Measurements from ENCODE around the gene SSBP3.

SSBP3 gene

DNA sequence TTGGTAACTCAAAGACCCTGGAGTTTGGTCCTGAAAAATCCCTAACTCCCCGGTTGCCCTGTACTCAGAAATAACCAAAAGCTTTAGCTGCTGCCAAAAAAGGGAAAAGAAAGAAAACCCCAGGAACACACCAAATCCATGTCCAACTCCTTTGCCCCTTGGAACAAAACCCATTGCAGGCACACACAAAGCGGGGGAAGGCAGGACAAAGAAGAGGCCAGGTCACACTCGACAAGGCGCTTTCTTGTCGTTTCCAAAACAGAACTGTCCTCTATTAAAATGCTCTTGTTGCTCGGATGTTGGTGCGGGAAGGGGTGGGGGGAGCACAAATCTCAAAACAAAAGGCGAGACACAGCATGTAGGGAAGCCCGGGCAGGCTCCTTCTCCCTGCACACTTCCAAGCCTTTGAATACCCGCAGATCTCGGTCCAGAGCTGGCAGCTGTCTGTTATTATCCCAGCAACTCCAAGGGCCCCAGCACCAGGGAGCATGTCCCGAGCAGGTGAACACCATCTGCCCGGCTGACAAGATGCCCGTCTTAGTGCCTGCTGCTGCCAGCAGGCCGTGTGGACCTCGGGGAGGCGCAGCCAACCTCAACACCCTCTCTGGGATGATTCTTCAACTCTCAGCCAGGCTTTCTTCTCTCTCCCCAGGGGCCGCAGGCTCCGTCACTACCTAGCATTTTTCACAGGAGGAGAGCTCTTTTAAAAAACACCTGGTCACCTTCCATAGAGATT lies 96.4 kb downstream of the SSBP3 start:
- no peak for ATAC-seq
- TF ChIP-seq ZNF70 (CRISPR knock-in tag; IDR thresholded peaks at IDR 0.05): no peak
- TF ChIP-seq ZNF8 (CRISPR knock-in tag; IDR thresholded peaks at IDR 0.05): no peak
- no peak for TF ChIP-seq ZC3H10 (CRISPR knock-in tag; IDR thresholded peaks at IDR 0.05)
- no peak for TF ChIP-seq OSR1 (CRISPR knock-in tag; IDR thresholded peaks at IDR 0.05)
- no peak for TF ChIP-seq ZNF565 (CRISPR knock-in tag; conservative IDR thresholded peaks at IDR 0.05; ENCODE audit: low read depth)
- TF ChIP-seq TSHZ2 (CRISPR knock-in tag; IDR thresholded peaks at IDR 0.05): no peak
- TF ChIP-seq GLIS3 (CRISPR knock-in tag; IDR thresholded peaks at IDR 0.05): no peak
- no peak for TF ChIP-seq ARNTL (CRISPR knock-in tag; IDR thresholded peaks at IDR 0.05; ENCODE audit: borderline replicate concordance, low read depth)
- TF ChIP-seq, protein P1, sequence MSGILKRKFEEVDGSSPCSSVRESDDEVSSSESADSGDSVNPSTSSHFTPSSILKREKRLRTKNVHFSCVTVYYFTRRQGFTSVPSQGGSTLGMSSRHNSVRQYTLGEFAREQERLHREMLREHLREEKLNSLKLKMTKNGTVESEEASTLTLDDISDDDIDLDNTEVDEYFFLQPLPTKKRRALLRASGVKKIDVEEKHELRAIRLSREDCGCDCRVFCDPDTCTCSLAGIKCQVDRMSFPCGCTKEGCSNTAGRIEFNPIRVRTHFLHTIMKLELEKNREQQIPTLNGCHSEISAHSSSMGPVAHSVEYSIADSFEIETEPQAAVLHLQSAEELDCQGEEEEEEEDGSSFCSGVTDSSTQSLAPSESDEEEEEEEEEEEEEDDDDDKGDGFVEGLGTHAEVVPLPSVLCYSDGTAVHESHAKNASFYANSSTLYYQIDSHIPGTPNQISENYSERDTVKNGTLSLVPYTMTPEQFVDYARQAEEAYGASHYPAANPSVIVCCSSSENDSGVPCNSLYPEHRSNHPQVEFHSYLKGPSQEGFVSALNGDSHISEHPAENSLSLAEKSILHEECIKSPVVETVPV (CRISPR knock-in tag; IDR thresholded peaks at IDR 0.05): no peak
- TF ChIP-seq TOX (CRISPR knock-in tag; IDR thresholded peaks at IDR 0.05; ENCODE audit: borderline replicate concordance): no peak
- TF ChIP-seq ESRRG (CRISPR knock-in tag; IDR thresholded peaks at IDR 0.05): no peak
- TF ChIP-seq, protein P2, sequence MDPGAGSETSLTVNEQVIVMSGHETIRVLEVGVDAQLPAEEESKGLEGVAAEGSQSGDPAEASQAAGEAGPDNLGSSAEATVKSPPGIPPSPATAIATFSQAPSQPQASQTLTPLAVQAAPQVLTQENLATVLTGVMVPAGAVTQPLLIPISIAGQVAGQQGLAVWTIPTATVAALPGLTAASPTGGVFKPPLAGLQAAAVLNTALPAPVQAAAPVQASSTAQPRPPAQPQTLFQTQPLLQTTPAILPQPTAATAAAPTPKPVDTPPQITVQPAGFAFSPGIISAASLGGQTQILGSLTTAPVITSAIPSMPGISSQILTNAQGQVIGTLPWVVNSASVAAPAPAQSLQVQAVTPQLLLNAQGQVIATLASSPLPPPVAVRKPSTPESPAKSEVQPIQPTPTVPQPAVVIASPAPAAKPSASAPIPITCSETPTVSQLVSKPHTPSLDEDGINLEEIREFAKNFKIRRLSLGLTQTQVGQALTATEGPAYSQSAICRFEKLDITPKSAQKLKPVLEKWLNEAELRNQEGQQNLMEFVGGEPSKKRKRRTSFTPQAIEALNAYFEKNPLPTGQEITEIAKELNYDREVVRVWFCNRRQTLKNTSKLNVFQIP (CRISPR knock-in tag; IDR thresholded peaks at IDR 0.05; ENCODE audit: borderline replicate concordance, low read depth): no peak
- TF ChIP-seq CSDC2 (CRISPR knock-in tag; IDR thresholded peaks at IDR 0.05): no peak
- no peak for TF ChIP-seq ZFP30 (CRISPR knock-in tag; IDR thresholded peaks at IDR 0.05)
- TF ChIP-seq RARB (CRISPR knock-in tag; IDR thresholded peaks at IDR 0.05): no peak
- no peak for TF ChIP-seq ZFP3 (CRISPR knock-in tag; IDR thresholded peaks at IDR 0.05)
- no peak for TF ChIP-seq TCF4 (CRISPR knock-in tag; IDR thresholded peaks at IDR 0.05; ENCODE audit: borderline replicate concordance)
- TF ChIP-seq, protein P3, sequence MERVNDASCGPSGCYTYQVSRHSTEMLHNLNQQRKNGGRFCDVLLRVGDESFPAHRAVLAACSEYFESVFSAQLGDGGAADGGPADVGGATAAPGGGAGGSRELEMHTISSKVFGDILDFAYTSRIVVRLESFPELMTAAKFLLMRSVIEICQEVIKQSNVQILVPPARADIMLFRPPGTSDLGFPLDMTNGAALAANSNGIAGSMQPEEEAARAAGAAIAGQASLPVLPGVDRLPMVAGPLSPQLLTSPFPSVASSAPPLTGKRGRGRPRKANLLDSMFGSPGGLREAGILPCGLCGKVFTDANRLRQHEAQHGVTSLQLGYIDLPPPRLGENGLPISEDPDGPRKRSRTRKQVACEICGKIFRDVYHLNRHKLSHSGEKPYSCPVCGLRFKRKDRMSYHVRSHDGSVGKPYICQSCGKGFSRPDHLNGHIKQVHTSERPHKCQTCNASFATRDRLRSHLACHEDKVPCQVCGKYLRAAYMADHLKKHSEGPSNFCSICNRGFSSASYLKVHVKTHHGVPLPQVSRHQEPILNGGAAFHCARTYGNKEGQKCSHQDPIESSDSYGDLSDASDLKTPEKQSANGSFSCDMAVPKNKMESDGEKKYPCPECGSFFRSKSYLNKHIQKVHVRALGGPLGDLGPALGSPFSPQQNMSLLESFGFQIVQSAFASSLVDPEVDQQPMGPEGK (CRISPR knock-in tag; IDR thresholded peaks at IDR 0.05; ENCODE audit: borderline replicate concordance): no peak
- TF ChIP-seq BACH2 (CRISPR knock-in tag; IDR thresholded peaks at IDR 0.05; ENCODE audit: borderline replicate concordance): no peak

DNA sequence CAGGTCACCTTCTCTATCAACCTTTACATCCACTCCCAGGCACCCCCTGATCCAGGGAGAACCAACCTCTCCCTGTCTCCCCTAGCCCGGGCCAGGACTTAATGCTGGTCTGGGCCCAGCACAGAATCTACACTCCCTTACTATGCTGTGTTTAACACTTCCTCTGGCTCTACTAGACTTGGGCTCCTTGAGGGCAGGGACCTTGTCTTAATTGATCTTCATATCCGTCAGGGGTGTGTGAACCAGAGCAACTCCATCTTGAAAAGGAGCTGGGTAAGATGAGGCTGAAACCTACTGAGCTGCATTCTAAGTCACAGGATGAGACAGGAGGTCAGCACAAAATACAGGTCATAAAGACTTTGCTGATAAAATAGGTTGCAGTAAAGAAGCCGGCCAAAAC lies 98.9 kb downstream of the SSBP3 start:
- ATAC-seq: no peak
- TF ChIP-seq, protein P3 (CRISPR knock-in tag; IDR thresholded peaks at IDR 0.05; ENCODE audit: borderline replicate concordance): no peak
- TF ChIP-seq ZNF8 (CRISPR knock-in tag; IDR thresholded peaks at IDR 0.05) (no peak), ZFP3 (CRISPR knock-in tag; IDR thresholded peaks at IDR 0.05) (no peak), CSDC2 (CRISPR knock-in tag; IDR thresholded peaks at IDR 0.05) (no peak), GLIS3 (CRISPR knock-in tag; IDR thresholded peaks at IDR 0.05) (no peak), RARB (CRISPR knock-in tag; IDR thresholded peaks at IDR 0.05) (no peak), OSR1 (CRISPR knock-in tag; IDR thresholded peaks at IDR 0.05) (no peak), ESRRG (CRISPR knock-in tag; IDR thresholded peaks at IDR 0.05) (no peak), ISL1 (CRISPR knock-in tag; IDR thresholded peaks at IDR 0.05) (no peak), TSHZ2 (CRISPR knock-in tag; IDR thresholded peaks at IDR 0.05) (no peak), ZFP30 (CRISPR knock-in tag; IDR thresholded peaks at IDR 0.05) (no peak), ZNF565 (CRISPR knock-in tag; conservative IDR thresholded peaks at IDR 0.05; ENCODE audit: low read depth) (no peak), SNAI2 (CRISPR knock-in tag; IDR thresholded peaks at IDR 0.05) (no peak), ARNTL (CRISPR knock-in tag; IDR thresholded peaks at IDR 0.05; ENCODE audit: borderline replicate concordance, low read depth) (no peak), TOX (CRISPR knock-in tag; IDR thresholded peaks at IDR 0.05; ENCODE audit: borderline replicate concordance) (no peak), BACH2 (CRISPR knock-in tag; IDR thresholded peaks at IDR 0.05; ENCODE audit: borderline replicate concordance) (no peak), ZNF70 (CRISPR knock-in tag; IDR thresholded peaks at IDR 0.05) (no peak), PPARA (CRISPR knock-in tag; IDR thresholded peaks at IDR 0.05; ENCODE audit: borderline replicate concordance) (no peak)
- TF ChIP-seq, protein P1 (CRISPR knock-in tag; IDR thresholded peaks at IDR 0.05): no peak

Measured in SK-N-SH treated with all-trans-retinoic acid at 6 μM for 48 hours (cell line).